SK-N-SH treated with all-trans-retinoic acid at 6 μM for 48 hours (cell line): ENCODE measurements around the gene SCAF4.

ENCODE experiments used
- ARNTL ChIP-seq: fragments of 450-650 bp; formaldehyde crosslinking; IDR thresholded peaks from 2 replicates; pipeline ENCODE4 v1.5.0; 2020; ENCODE audit warnings: low read depth, mild to moderate bottlenecking, moderate library complexity, borderline replicate concordance
- BACH2 ChIP-seq: fragments of 250-450 bp; sonication (Bioruptor Pico); IDR thresholded peaks from 2 replicates; pipeline ENCODE4 v1.9.0; 2021; ENCODE audit warnings: mild to moderate bottlenecking, borderline replicate concordance
- CREB5 ChIP-seq: fragments of 250-450 bp; sonication (Bioruptor Pico); IDR thresholded peaks from 2 replicates; pipeline ENCODE4 v1.5.1; 2020; ENCODE audit warnings: low read depth, mild to moderate bottlenecking, moderate library complexity
- CSRNP3 ChIP-seq: fragments of 250-450 bp; sonication (Bioruptor Pico); IDR thresholded peaks from 2 replicates; pipeline ENCODE4 v1.5.1; 2021; ENCODE audit warnings: mild to moderate bottlenecking, moderate library complexity
- ISL1 ChIP-seq: fragments of 250-450 bp; sonication (Bioruptor Pico); IDR thresholded peaks from 2 replicates; pipeline ENCODE4 v2.1.2; 2022; ENCODE audit warnings: mild to moderate bottlenecking, moderate library complexity
- PATZ1 ChIP-seq: fragments of 250-450 bp; sonication (Bioruptor Pico); IDR thresholded peaks from 2 replicates; pipeline ENCODE4 v1.8.0; 2020; ENCODE audit warnings: mild to moderate bottlenecking, moderate library complexity, borderline replicate concordance
- RARB ChIP-seq: fragments of 250-450 bp; sonication (Bioruptor Pico); IDR thresholded peaks from 2 replicates; pipeline ENCODE4 v1.8.0; 2021; ENCODE audit warnings: mild to moderate bottlenecking, moderate library complexity
- TCF4 ChIP-seq: fragments of 250-450 bp; sonication (Bioruptor Pico); IDR thresholded peaks from 2 replicates; pipeline ENCODE4 v1.8.0; 2021; ENCODE audit warnings: mild to moderate bottlenecking, moderate library complexity, borderline replicate concordance
- TOX ChIP-seq: fragments of 250-450 bp; sonication (Bioruptor Pico); IDR thresholded peaks from 2 replicates; pipeline ENCODE4 v1.8.0; 2021; ENCODE audit warnings: mild to moderate bottlenecking, moderate library complexity, borderline replicate concordance
- ZC3H10 ChIP-seq: fragments of 250-450 bp; sonication (Bioruptor Pico); IDR thresholded peaks from 2 replicates; pipeline ENCODE4 v1.5.1; 2021; ENCODE audit warnings: mild to moderate bottlenecking, moderate library complexity
- ZFP3 ChIP-seq: fragments of 250-450 bp; sonication (Bioruptor Pico); IDR thresholded peaks from 2 replicates; pipeline ENCODE4 v1.5.0; 2020; ENCODE audit warnings: mild to moderate bottlenecking, moderate library complexity
- ZFP30 ChIP-seq: fragments of 450-650 bp; formaldehyde crosslinking; IDR thresholded peaks from 2 replicates; pipeline ENCODE4 v1.5.0; 2022; ENCODE audit warnings: mild to moderate bottlenecking, moderate library complexity
- ZNF565 ChIP-seq: fragments of 450-650 bp; formaldehyde crosslinking; conservative IDR thresholded peaks from 2 replicates; pipeline ENCODE4 v1.5.0; 2020; ENCODE audit warnings: low read depth, mild to moderate bottlenecking, moderate library complexity

- TF ChIP-seq ZNF565 (no peak), ARNTL (CRISPR knock-in tag) (no peak), TCF4 (no peak), ZFP3 (CRISPR knock-in tag) (no peak), ZFP30 (no peak), ISL1 (CRISPR knock-in tag) (no peak), CSRNP3 (no peak), PATZ1 (CRISPR knock-in tag) (no peak), RARB (CRISPR knock-in tag) (no peak), ZC3H10 (CRISPR knock-in tag) (no peak), CREB5 (CRISPR knock-in tag) (no peak), BACH2 (CRISPR knock-in tag) (no peak), TOX (no peak)
Observed at GRCh38 chr21:31778546-31778945, 46.6 kb upstream of the SCAF4 start.
